GM19099 (cell line): ENCODE results near the gene WIF1.

Source experiments
- POLR2A ChIP-seq: IDR thresholded peaks from 3 replicates; pipeline ENCODE4 v1.6.1; 2011; ENCODE audit warnings: low read depth; ENCODE audit not compliant: insufficient read length; ENCODE audit errors: extremely low read depth

The WIF1 gene

DNA sequence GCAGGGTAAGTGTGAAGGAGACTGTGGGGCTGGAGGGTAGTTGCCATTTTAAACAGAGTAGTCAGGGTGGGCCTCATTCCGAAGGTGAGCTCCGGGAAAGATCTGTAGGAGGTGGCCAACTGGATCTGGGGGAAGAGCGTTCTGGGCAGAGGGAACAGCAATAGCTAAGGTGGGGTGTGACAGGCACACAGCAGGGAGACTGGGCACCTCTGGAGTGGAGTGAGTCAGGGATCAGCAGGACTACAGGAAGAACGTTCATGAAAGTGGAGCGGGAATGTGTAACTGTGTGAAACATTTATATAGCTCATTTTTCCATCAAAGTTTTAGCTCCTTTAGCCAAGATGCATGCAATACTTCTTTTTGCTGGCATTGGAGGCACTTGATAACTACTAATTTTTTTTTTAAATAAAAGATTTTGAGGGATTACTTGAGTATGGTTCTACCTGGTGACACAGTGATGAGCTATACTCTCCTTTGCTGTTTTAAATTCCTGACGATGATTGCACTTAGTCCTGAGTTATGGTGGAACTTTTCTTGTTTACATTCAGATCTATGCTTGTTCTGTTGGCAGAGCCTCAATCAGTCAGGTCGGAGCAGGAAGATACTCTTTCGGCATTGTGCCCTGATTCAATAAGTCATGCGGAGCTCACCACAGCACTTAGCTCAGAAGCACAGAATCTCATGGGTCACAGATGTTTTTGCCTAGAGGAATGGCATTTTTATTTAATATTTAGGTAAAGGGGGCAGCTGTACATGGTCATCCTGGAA, 106.4 kb downstream of the WIF1 start:
- TF ChIP-seq POLR2A = no peak

GRCh38 chr12:65010437-65010836, 110.7 kb downstream of the WIF1 start:
- no peak for TF ChIP-seq POLR2A

DNA sequence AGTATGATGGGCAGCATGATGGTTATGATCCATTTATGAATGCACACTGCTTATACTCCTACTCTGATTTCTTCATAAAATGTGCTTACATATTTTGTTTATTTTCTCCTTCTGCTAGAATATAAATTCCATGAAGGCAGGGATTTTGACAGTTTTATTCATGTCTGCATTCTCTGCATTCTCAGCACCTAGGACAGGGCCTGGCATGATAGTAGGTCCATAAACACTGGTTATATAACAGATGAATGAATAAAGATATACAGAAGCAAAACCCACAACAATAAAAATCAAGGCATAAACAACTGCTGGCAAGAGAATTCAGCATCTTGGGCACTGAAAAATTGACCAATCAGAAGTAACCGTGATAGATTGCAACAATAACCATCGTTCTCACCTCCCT, 115.4 kb downstream of the WIF1 start:
- no peak for TF ChIP-seq POLR2A

- no peak for TF ChIP-seq POLR2A
Measured at GRCh38 chr12:65004270-65004669, 116.8 kb downstream of the WIF1 start.
